Hepatocyte (in vitro differentiated cells): Measurements from ENCODE around the gene KCNQ5. TPM values are rescaled to one million over a fixed set of nuclear protein-coding genes. Genes with fewer than 3 reads are reported as not detected.

Experiments used
- DNase-seq: peaks from one replicate; pipeline ENCODE4 v3.0.0-alpha.2; 2016; ENCODE audit warnings: low spot score
- H2AFZ ChIP-seq: fragments of 200-600 bp; sonication (generic); 2 replicates; pipeline ENCODE4 v1.6.0; 2016; ENCODE audit warnings: antibody characterized with exemption, mild to moderate bottlenecking
- H3K27ac ChIP-seq: fragments of 200-600 bp; sonication (generic); 2 replicates; pipeline ENCODE4 v1.5.1; 2016; ENCODE audit warnings: mild to moderate bottlenecking
- H3K27me3 ChIP-seq: fragments of 200-600 bp; sonication (generic); 2 replicates; pipeline ENCODE4 v1.6.1; 2016
- H3K36me3 ChIP-seq: fragments of 200-600 bp; sonication (generic); replicated peaks from 2 replicates; pipeline ENCODE4 v1.5.1; 2016; ENCODE audit warnings: low read depth; ENCODE audit not compliant: insufficient read depth
- H3K4me1 ChIP-seq: fragments of 200-600 bp; sonication (generic); 2 replicates; pipeline ENCODE4 v1.5.1; 2016; ENCODE audit warnings: mild to moderate bottlenecking, moderate library complexity; ENCODE audit not compliant: insufficient read depth
- H3K4me2 ChIP-seq: fragments of 200-600 bp; sonication (generic); 2 replicates; pipeline ENCODE4 v1.6.0; 2016
- H3K4me3 ChIP-seq: fragments of 200-600 bp; sonication (generic); 2 replicates; pipeline ENCODE4 v1.5.1; 2016; ENCODE audit warnings: mild to moderate bottlenecking
- H3K79me2 ChIP-seq: fragments of 200-600 bp; sonication (generic); 2 replicates; pipeline ENCODE4 v1.6.0; 2017; ENCODE audit warnings: mild to moderate bottlenecking
- H3K9me2 ChIP-seq: fragments of 200-600 bp; sonication (generic); replicated peaks from 2 replicates; pipeline ENCODE4 v1.6.0; 2017; ENCODE audit warnings: mild to moderate bottlenecking; ENCODE audit not compliant: insufficient read depth
- H3K9me3 ChIP-seq: fragments of 200-600 bp; sonication (generic); 2 replicates; pipeline ENCODE4 v1.5.1; 2016; ENCODE audit warnings: low read depth, mild to moderate bottlenecking
- H4K20me1 ChIP-seq: fragments of 200-600 bp; sonication (generic); 2 replicates; pipeline ENCODE4 v1.6.0; 2016; ENCODE audit warnings: mild to moderate bottlenecking; ENCODE audit not compliant: insufficient read depth, poor library complexity, severe bottlenecking
- EZH2 ChIP-seq: fragments of 200-600 bp; sonication (generic); IDR thresholded peaks from 2 replicates; pipeline ENCODE4 v1.6.1; 2016; ENCODE audit warnings: antibody characterized with exemption, mild to moderate bottlenecking, borderline replicate concordance
- EZH2phosphoT487 ChIP-seq: fragments of 200-600 bp; sonication (generic); IDR thresholded peaks from one replicate; pipeline ENCODE4 v1.6.1; 2018; ENCODE audit warnings: antibody characterized with exemption, mild to moderate bottlenecking, low read depth, moderate library complexity; ENCODE audit not compliant: unreplicated experiment, severe bottlenecking
- WGBS: methylation state at CpG from one replicate; pipeline ENCODE4 v1.1.6; 2016; ENCODE audit warnings: low lambda C conversion rate; ENCODE audit errors: missing lambda C conversion rate; 5-methylcytosine and 5-hydroxymethylcytosine counted together
- polyA plus RNA-seq: library from polyadenylated mRNA; unstranded; fragments of >200 nt; fragmentation: Nextera tagmentation; extraction: Ambion mirVana; gene quantifications from 2 replicates; pipeline ENCODE4 v1.2.1, GENCODE V29; 2016
- total RNA-seq: library from RNA; depleted of rRNA; stranded (reverse); fragments of >200 nt; gene quantifications from 2 replicates; pipeline ENCODE4 v1.2.3, GENCODE V29; 2014
- TF ChIP-seq, protein P1 (sequence below): fragments of 200-600 bp; sonication (generic); IDR thresholded peaks from 2 replicates; pipeline ENCODE4 v1.5.1; 2016; ENCODE audit warnings: antibody characterized with exemption, mild to moderate bottlenecking; ENCODE audit not compliant: poor library complexity

Gene KCNQ5
- total and polyA plus RNA-seq, 2 experiments from 2014 or later = 1.6 to 2.0 TPM

DNA sequence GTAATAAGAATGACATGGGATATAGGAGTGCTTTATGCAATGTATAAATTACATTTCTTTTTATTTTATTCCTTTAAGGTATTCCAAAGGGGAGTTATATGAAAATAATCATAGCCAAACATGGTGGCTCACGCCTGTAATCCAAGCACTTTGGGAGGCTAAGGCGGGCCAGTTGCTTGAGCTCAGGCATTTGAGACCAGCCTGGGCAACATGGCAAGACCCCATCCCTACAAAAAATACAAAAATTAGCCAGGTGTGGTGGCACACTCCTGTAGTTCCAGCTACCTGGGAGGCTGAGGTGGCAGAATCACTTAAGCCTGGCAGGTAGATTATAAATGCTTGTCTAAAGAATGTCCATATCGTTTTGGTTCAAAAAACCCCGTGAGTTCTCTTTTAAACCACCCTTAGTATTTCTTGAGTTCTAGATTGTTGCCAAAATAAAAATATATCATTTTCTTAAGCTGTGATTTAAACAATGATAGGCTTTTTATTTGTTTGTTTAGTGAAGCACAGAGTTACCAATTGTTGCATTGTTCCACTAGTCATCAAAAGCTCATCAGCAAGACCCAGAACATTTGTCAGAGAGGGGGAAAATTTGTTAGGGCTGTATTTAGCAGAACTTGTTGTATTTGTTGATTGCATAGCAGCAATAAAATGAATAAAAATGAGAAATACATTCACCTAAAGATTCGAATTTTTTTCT, 457.2 kb downstream of the KCNQ5 start:
- Histone ChIP-seq H3K36me3 (no peaks in the 10 kb centered on the region), H3K4me2 (no peak overlapping the region), H3K9me3 (no peaks in the 10 kb centered on the region), H3K4me3 (no peak overlapping the region), H3K79me2 (no peaks in the 10 kb centered on the region), H3K4me1 (no peaks in the 10 kb centered on the region), H2AFZ (no peak overlapping the region), H3K27ac (no peak overlapping the region), H3K27me3 (no peaks in the 10 kb centered on the region), H4K20me1 (no peaks in the 10 kb centered on the region), H3K9me2 (no peaks in the 10 kb centered on the region)
- WGBS = 86% methylated on average over 5 of the region's 5 CpGs
- TF ChIP-seq, protein P1, sequence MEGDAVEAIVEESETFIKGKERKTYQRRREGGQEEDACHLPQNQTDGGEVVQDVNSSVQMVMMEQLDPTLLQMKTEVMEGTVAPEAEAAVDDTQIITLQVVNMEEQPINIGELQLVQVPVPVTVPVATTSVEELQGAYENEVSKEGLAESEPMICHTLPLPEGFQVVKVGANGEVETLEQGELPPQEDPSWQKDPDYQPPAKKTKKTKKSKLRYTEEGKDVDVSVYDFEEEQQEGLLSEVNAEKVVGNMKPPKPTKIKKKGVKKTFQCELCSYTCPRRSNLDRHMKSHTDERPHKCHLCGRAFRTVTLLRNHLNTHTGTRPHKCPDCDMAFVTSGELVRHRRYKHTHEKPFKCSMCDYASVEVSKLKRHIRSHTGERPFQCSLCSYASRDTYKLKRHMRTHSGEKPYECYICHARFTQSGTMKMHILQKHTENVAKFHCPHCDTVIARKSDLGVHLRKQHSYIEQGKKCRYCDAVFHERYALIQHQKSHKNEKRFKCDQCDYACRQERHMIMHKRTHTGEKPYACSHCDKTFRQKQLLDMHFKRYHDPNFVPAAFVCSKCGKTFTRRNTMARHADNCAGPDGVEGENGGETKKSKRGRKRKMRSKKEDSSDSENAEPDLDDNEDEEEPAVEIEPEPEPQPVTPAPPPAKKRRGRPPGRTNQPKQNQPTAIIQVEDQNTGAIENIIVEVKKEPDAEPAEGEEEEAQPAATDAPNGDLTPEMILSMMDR = no peak
- TF ChIP-seq EZH2phosphoT487 (no peak), EZH2 (no peak)
- no peak for DNase-seq

DNA sequence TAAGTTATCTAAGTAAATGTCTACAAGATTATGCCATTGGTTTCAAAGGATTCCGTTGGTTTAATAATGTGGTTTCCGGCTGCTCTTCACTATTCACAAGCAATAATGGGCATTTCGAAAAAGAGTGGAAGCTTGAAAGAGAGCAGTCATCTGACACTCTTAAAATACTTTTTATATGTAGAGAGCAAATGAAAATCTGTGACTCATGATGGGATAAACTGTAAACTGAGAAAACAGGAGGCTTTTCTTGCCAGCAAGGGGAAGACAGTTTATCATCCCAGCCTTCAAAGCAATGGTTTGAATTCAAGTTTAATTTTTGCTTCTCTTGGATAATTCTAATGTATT, 457.7 kb downstream of the KCNQ5 start:
- WGBS = 62% methylated on average over 3 of the region's 3 CpGs
- Histone ChIP-seq H3K36me3 (no peaks in the 10 kb centered on the region), H3K9me2 (no peaks in the 10 kb centered on the region), H3K4me1 (no peaks in the 10 kb centered on the region), H3K27ac (no peak overlapping the region), H4K20me1 (no peaks in the 10 kb centered on the region), H3K79me2 (no peaks in the 10 kb centered on the region), H3K27me3 (no peaks in the 10 kb centered on the region), H3K4me2 (no peak overlapping the region), H3K9me3 (no peaks in the 10 kb centered on the region), H2AFZ (no peak overlapping the region), H3K4me3 (no peak overlapping the region)
- DNase-seq = peak; percentile 8
- TF ChIP-seq, protein P1 = no peak
- TF ChIP-seq EZH2 (no peak), EZH2phosphoT487 (no peak)

DNA sequence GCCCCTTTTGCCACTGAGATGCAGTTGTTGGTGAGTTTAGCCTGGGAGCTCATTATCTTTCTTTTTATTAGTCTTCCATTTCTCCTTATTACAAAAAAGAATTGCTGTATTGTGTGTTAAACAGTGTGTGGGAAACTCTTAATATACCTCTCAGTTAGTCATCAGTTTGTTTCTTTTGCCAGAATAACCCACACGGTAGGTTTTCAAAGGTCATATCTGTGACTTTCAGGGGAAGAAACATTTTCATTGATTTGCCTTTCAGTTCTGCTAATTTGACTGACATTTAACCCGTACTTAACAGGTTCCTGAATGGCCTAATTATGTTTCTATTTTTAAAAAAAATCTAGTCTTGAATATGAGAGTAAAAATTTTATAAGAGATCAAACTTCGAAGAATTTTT, 458.1 kb downstream of the KCNQ5 start:
- H2AFZ ChIP-seq = no peak overlapping the region
- H3K4me3 ChIP-seq = no peak overlapping the region
- no peak overlapping the region for H3K27ac ChIP-seq

More for the DNA sequence above, 458.1 kb downstream of the KCNQ5 start:
- H3K27me3 ChIP-seq = no peaks in the 10 kb centered on the region
- 79% methylated on average over 3 of the region's 3 CpGs for WGBS
- no peak for DNase-seq
- H4K20me1 ChIP-seq = no peaks in the 10 kb centered on the region
- H3K9me3 ChIP-seq = no peaks in the 10 kb centered on the region
- no peaks in the 10 kb centered on the region for H3K4me1 ChIP-seq
- TF ChIP-seq EZH2phosphoT487 (no peak), EZH2 (no peak)
- TF ChIP-seq, protein P1 = no peak
- H3K79me2 ChIP-seq = no peaks in the 10 kb centered on the region
- H3K9me2 ChIP-seq = no peaks in the 10 kb centered on the region
- no peak overlapping the region for H3K4me2 ChIP-seq
- H3K36me3 ChIP-seq = no peaks in the 10 kb centered on the region
